ENCODE data around the gene ESF1.

The ESF1 gene

GRCh38 chr20:13672690-13673089 is 112.0 kb downstream of the ESF1 start:
- DNase-seq: no peak

DNA sequence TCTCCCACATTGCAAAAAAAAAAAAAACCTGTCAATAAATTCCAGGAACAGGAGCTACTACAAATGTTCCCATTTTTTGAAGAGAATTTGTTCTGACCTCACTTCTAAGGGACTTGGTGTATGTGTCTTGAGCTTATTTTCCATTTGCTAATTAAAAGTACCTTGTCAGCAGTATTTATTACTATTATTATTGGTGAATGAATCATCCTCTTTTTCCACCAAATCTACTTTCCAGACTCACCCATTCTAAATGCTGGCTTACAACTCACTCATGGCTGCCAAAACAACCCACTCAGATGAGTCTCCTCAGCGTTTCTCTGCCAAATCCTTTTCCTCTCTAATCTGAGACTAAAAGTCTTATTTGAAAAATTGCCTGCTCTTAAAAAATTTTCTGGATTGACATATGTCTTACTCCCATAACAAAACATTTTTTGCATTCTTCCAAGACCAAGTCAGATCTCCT is 112.8 kb downstream of the ESF1 start:
- no peak for DNase-seq

GRCh38 chr20:13671512-13671911 is 113.2 kb downstream of the ESF1 start:
- no peak for DNase-seq

DNA sequence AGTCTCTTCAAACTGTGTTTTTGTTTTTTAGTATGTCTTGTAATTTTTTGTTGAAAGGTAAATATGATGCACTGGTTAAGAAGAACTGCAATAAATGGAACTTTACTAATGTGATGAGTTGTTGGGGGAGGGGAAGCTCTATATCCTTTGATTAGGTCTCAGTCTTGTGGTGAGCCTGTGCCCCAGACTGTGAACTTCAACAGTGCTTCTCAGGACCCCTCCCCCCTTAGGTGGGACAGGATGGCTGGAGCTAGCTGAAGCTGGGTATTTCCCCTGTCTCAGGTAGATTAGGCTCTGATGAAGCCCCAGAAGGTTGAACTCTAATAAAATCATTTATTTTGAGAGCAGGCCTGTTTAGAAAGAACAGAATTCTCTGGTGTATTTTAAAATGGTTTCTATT is 114.6 kb downstream of the ESF1 start:
- DNase-seq: no peak

GRCh38 chr20:13665709-13666395 is 118.9 kb downstream of the ESF1 start:
- no peak for DNase-seq

All from activated CD4-positive, alpha-beta T cell treated with anti-CD3 and anti-CD28 coated beads, Interleukin-2, amount 50 U/mL, for 16 hours (primary cell).